ENCODE data around the gene FNDC8. TPM values are rescaled to one million over a fixed set of nuclear protein-coding genes. Genes with fewer than 3 reads are reported as not detected.
"Not testable (repeated sequence)": the region's sequence is repeated elsewhere in the genome, so short reads cannot be mapped to it uniquely, and the experiment has no call there.

FNDC8 gene
- total RNA-seq, 1 experiment from 2014 or later, result not detected

GRCh38 chr17:35146214-35146833 lies 24.9 kb downstream of the FNDC8 start:
- intact Hi-C loops (cut with micrococcal nuclease; ENCODE audit: unreplicated experiment), result no loop called here
- Mint-ChIP-seq H3K9me3 (ENCODE audit: low read depth, unreplicated experiment) (no peaks in the 10 kb centered on the region), H3K4me1 (ENCODE audit: low read depth, unreplicated experiment) (no peaks in the 10 kb centered on the region), H3K4me3 (ENCODE audit: low read depth, unreplicated experiment) (no peak overlapping the region), H3K36me3 (ENCODE audit: insufficient read depth, unreplicated experiment) (peaks cover 18% of the 10 kb centered on the region), H3K27ac (ENCODE audit: unreplicated experiment) (no peak overlapping the region), H3K27me3 (ENCODE audit: unreplicated experiment) (peaks cover 56% of the 10 kb centered on the region)
- no peak for TF ChIP-seq CTCF (IDR thresholded peaks at IDR 0.05; ENCODE audit: unreplicated experiment)
- CTCF ChIA-PET, result no interaction called here
- no TSS peak for BruUV-seq (replicated peaks)
- DNase-seq, result no peak

- H3K27ac Mint-ChIP-seq (ENCODE audit: unreplicated experiment), result no peak within 1 kb of the TSS
- no peak for DNase-seq
- no TSS peak for BruUV-seq (replicated peaks)
- CTCF ChIA-PET, result no interaction called here
- no peak for TF ChIP-seq CTCF (IDR thresholded peaks at IDR 0.05; ENCODE audit: unreplicated experiment)
- no peak within 1 kb of the TSS for H3K4me3 Mint-ChIP-seq (ENCODE audit: low read depth, unreplicated experiment)
- peaks cover 57% of the 10 kb centered on the region for H3K27me3 Mint-ChIP-seq (ENCODE audit: unreplicated experiment)
- H3K9me3 Mint-ChIP-seq (ENCODE audit: low read depth, unreplicated experiment), result no peaks in the 10 kb centered on the region
- H3K4me1 Mint-ChIP-seq (ENCODE audit: low read depth, unreplicated experiment), result no peaks in the 10 kb centered on the region
- H3K36me3 Mint-ChIP-seq (ENCODE audit: insufficient read depth, unreplicated experiment), result peaks cover 7% of the 10 kb centered on the region
- intact Hi-C loops (cut with micrococcal nuclease; ENCODE audit: unreplicated experiment), result no loop called here
Observed at GRCh38 chr17:35147375-35147905, 26.0 kb downstream of the FNDC8 start, which contains the start of gene UNC45B. UNC45B (plus strand) TSS chr17:35147817; CDS start chr17:35148264, 447 bp downstream.

GRCh38 chr17:35148144-35148543 lies 26.7 kb downstream of the FNDC8 start:
- Mint-ChIP-seq H3K27ac (ENCODE audit: unreplicated experiment) (no peak overlapping the region), H3K36me3 (ENCODE audit: insufficient read depth, unreplicated experiment) (peaks cover 5% of the 10 kb centered on the region), H3K4me1 (ENCODE audit: low read depth, unreplicated experiment) (no peaks in the 10 kb centered on the region), H3K4me3 (ENCODE audit: low read depth, unreplicated experiment) (no peak overlapping the region), H3K9me3 (ENCODE audit: low read depth, unreplicated experiment) (no peaks in the 10 kb centered on the region), H3K27me3 (ENCODE audit: unreplicated experiment) (peaks cover 61% of the 10 kb centered on the region)
- no TSS peak for BruUV-seq (replicated peaks)
- CTCF ChIA-PET, result no interaction called here
- TF ChIP-seq CTCF (IDR thresholded peaks at IDR 0.05; ENCODE audit: unreplicated experiment), result no peak
- no peak for DNase-seq
- intact Hi-C loops (cut with micrococcal nuclease; ENCODE audit: unreplicated experiment), result no loop called here

- no peak for DNase-seq
- Mint-ChIP-seq H3K36me3 (ENCODE audit: insufficient read depth, unreplicated experiment) (no peaks in the 10 kb centered on the region), H3K4me3 (ENCODE audit: low read depth, unreplicated experiment) (no peak overlapping the region), H3K27ac (ENCODE audit: unreplicated experiment) (no peak overlapping the region), H3K4me1 (ENCODE audit: low read depth, unreplicated experiment) (no peaks in the 10 kb centered on the region), H3K9me3 (ENCODE audit: low read depth, unreplicated experiment) (no peaks in the 10 kb centered on the region), H3K27me3 (ENCODE audit: unreplicated experiment) (peaks cover 54% of the 10 kb centered on the region)
- BruUV-seq (replicated peaks), result no TSS peak
- no peak for TF ChIP-seq CTCF (IDR thresholded peaks at IDR 0.05; ENCODE audit: unreplicated experiment)
- CTCF ChIA-PET, result no interaction called here
- intact Hi-C loops (cut with micrococcal nuclease; ENCODE audit: unreplicated experiment), result no loop called here
Observed at GRCh38 chr17:35149941-35150340, 28.5 kb downstream of the FNDC8 start.

- H3K4me3 Mint-ChIP-seq (ENCODE audit: low read depth, unreplicated experiment); BruUV-seq (replicated peaks); DNase-seq; H3K4me1 Mint-ChIP-seq (ENCODE audit: low read depth, unreplicated experiment); H3K9me3 Mint-ChIP-seq (ENCODE audit: low read depth, unreplicated experiment); CTCF ChIA-PET; H3K27ac Mint-ChIP-seq (ENCODE audit: unreplicated experiment); intact Hi-C loops (cut with micrococcal nuclease; ENCODE audit: unreplicated experiment); H3K36me3 Mint-ChIP-seq (ENCODE audit: insufficient read depth, unreplicated experiment): not testable (repeated sequence)
- peaks cover 63% of the 10 kb centered on the region for H3K27me3 Mint-ChIP-seq (ENCODE audit: unreplicated experiment)
Observed at GRCh38 chr17:35151080-35151479, 29.7 kb downstream of the FNDC8 start.
